Fibroblast of lung (primary cell): ENCODE results near the gene KRT84.

Experiments
- CTCF ChIP-seq, 2 donors: IDR thresholded peaks in 1 of 2; conservative IDR thresholded peaks in 1 of 2; 1 replicate in 1 of 2; 2 replicates in 1 of 2; pipeline ENCODE4 v1.5.1; 2011 to 2012; ENCODE audit warnings: low read length in 2 of 2, control low read depth in 1 of 2, inconsistent platforms in 1 of 2, low read depth in 1 of 2, mild to moderate bottlenecking in 1 of 2
- EZH2 ChIP-seq: IDR thresholded peaks from 2 replicates; pipeline ENCODE4 v1.5.1; 2012; ENCODE audit warnings: low read length, control low read depth, mild to moderate bottlenecking; ENCODE audit errors: missing control alignments

GRCh38 chr12:52411815-52412214, 26.4 kb upstream of the KRT84 start:
- no peak for TF ChIP-seq EZH2
- no peak for TF ChIP-seq CTCF (conservative IDR thresholded peaks at IDR 0.05 in 1 of 2, IDR thresholded peaks at IDR 0.05 in 1 of 2; ENCODE audit: low read depth in 1 of 2, low read length in 2 of 2)
